Stomach (tissue), 4 donors: ENCODE data around the gene FARS2.

Experiments used
- EP300 ChIP-seq: sonication (generic); formaldehyde crosslinking; IDR thresholded peaks from one replicate; pipeline ENCODE4 v1.6.1; 2017; ENCODE audit warnings: antibody characterized with exemption
- POLR2A ChIP-seq, 4 donors: fragments of 450-650 bp; IDR thresholded peaks; one replicate each; pipeline ENCODE4 v1.6.1; 2016; ENCODE audit warnings: antibody characterized with exemption in 4 of 4, control low read depth in 2 of 4, mild to moderate bottlenecking in 1 of 4, moderate library complexity in 1 of 4
- POLR2AphosphoS5 ChIP-seq, 3 donors: sonication (generic); formaldehyde crosslinking; IDR thresholded peaks; one replicate each; pipeline ENCODE4 v1.6.1; 2016; ENCODE audit warnings: antibody characterized with exemption in 3 of 3
- TF ChIP-seq, protein P1 (sequence below), 7 experiments: fragments of 450-650 bp in 4 of 7; fragments of 200-600 bp in 3 of 7; sonication (generic) in 3 of 7; IDR thresholded peaks; one replicate each; pipeline ENCODE4 v1.5.1; 2016 to 2019; ENCODE audit warnings: antibody characterized with exemption in 7 of 7, control low read depth in 2 of 7, mild to moderate bottlenecking in 1 of 7

DNA sequence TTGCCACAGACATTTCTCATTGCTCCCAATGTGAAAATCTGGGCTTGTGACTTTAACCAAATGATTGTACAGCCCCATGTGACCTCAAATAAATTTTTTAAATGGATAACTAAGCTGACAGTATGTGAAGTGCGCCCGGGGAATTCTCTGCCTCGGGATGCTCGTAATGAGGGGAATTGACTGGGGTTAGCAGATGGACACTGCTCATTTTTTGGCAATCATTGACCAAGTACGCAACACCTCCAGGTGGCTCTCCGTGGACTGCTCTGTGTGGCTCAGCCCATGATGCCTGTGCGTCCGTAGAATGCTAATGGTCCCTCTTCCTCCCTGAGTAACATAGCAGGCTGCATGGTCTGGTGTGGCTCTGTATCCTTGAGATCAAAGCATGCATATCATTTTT lies 42.4 kb downstream of the FARS2 start:
- TF ChIP-seq, protein P1, sequence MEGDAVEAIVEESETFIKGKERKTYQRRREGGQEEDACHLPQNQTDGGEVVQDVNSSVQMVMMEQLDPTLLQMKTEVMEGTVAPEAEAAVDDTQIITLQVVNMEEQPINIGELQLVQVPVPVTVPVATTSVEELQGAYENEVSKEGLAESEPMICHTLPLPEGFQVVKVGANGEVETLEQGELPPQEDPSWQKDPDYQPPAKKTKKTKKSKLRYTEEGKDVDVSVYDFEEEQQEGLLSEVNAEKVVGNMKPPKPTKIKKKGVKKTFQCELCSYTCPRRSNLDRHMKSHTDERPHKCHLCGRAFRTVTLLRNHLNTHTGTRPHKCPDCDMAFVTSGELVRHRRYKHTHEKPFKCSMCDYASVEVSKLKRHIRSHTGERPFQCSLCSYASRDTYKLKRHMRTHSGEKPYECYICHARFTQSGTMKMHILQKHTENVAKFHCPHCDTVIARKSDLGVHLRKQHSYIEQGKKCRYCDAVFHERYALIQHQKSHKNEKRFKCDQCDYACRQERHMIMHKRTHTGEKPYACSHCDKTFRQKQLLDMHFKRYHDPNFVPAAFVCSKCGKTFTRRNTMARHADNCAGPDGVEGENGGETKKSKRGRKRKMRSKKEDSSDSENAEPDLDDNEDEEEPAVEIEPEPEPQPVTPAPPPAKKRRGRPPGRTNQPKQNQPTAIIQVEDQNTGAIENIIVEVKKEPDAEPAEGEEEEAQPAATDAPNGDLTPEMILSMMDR (IDR thresholded peaks at IDR 0.05): no peak
- TF ChIP-seq EP300 (no peak), POLR2AphosphoS5 (IDR thresholded peaks at IDR 0.05) (no peak), POLR2A (IDR thresholded peaks at IDR 0.05) (no peak)
